Ishikawa (cell line): ENCODE data around the gene LSM11.

ENCODE experiments used
- EGR1 ChIP-seq: IDR thresholded peaks from 2 replicates; pipeline ENCODE4 v1.6.1; 2012
- RAD21 ChIP-seq: IDR thresholded peaks from 2 replicates; pipeline ENCODE4 v1.6.1; 2012; ENCODE audit warnings: low read depth
- TAF1 ChIP-seq: IDR thresholded peaks from 2 replicates; pipeline ENCODE4 v1.6.1; 2012; ENCODE audit warnings: low read depth, mild to moderate bottlenecking

DNA sequence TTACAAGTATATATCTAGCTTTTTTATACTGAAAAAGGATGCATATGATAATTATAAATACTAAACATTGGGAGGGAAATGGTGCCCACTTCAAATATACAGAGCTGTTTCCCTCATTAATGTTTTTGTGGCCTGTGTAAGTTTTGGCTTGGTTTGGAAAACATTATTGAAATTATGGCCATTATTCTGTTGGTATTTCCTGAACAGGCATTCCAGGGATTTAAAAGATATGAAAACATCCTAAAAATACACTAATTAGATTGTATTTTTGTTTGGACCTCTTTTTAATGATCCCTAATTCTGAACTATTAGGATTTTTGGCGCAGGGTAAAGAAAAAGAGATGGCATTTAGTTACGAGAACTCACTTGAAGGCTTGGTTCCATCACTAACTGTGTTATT is 64.5 kb downstream of the LSM11 start:
- TF ChIP-seq TAF1, result no peak
- no peak for TF ChIP-seq RAD21
- no peak for TF ChIP-seq EGR1
